Activated T-cell treated with anti-CD3 and anti-CD28 coated beads for 24 hours (primary cell): Measurements from ENCODE around the gene TOPAZ1.

Experiments used
- DNase-seq: peaks from one replicate; pipeline ENCODE4 v3.0.0-alpha.2; 2020; ENCODE audit warnings: low read depth

The TOPAZ1 gene

DNA sequence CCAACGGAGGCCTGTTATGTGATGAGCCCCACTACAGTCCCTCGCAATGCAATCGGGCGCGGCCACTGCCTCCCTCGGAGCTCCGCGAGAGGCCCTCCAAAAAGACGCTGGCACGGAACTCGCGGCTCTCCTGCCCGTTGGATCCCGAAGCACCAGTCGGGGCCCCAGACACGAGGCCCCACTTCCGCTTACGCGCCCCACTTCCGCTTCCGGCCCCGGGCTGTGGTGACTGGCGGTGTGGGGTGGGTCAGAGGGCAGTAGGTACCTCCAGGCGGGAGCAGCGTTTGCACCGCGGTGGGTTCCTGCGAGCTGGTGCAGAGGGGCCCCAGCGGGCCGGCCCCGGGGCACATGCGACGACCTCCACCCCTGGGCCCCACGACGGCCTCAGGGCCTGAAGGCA, at the start of gene TOPAZ1:
TOPAZ1 (plus strand) TSS at position 181 of the 400 bp plus-strand sequence; CDS start at position 349, 168 bp downstream.
- no peak for DNase-seq

DNA sequence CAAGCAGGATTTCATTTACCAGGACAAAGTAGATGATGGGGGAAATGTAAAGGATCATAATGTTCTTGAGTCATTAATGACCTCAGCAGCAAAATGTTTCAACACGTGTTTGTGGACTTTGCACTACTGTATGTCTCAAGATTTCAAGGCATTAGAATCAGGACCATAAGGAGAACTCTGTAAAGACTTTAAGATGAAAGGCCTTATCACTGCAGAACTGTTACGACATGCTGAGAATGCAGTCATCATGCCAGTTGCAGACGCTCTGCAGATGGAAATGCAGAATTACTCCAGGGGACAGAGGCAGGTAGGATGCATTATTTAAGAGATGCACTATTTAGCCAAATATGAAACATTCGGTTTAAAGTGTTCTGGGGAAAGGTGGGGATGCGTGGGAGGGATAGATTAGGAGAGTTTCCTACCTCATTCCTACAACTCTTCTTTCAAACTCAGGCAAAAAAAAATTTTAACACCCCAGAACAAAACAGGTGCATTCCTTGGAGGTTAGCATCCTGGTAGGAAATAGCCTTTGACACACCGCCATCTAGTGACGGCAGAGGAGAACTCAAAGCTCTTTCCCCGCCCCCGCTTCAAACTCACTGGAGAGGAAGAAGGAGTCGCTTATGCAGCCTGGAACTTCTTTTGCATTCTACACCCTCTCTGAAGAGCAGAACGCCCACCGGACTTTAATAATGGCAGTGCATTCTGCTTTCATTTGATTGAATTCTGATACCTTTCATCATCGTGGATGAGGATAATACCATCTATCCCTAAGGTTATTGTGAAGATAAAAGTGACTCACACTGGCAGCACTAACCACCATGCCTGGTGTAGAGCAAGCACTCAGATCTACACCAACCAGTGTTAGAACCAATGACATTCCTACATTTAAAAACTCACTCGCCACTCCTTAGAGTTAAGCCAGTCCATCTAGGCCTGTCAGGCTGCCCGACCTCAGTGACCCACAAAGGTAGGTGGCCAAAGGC, 43.1 kb upstream of the TOPAZ1 start:
- DNase-seq: peak; percentile 65

DNA sequence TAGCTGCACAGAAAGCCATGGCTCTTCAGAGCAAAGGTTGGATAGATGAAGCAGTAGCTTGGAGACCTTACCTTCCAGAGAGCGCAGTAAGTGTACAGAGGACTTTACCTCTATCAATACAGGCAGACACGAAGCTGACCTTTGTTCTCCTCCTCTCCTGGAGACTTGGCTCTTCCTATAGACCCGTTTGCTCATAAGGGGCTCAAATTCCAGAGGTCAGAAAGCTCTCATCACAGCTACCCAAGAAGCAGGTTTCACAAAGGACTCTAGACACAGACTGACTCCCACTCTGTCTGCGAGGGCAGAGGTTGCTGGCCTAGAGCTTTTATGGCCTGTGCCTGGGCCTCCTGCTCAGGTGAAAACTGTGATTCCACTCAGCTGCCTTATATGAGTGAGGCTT, 35.4 kb upstream of the TOPAZ1 start:
- DNase-seq: no peak

DNA sequence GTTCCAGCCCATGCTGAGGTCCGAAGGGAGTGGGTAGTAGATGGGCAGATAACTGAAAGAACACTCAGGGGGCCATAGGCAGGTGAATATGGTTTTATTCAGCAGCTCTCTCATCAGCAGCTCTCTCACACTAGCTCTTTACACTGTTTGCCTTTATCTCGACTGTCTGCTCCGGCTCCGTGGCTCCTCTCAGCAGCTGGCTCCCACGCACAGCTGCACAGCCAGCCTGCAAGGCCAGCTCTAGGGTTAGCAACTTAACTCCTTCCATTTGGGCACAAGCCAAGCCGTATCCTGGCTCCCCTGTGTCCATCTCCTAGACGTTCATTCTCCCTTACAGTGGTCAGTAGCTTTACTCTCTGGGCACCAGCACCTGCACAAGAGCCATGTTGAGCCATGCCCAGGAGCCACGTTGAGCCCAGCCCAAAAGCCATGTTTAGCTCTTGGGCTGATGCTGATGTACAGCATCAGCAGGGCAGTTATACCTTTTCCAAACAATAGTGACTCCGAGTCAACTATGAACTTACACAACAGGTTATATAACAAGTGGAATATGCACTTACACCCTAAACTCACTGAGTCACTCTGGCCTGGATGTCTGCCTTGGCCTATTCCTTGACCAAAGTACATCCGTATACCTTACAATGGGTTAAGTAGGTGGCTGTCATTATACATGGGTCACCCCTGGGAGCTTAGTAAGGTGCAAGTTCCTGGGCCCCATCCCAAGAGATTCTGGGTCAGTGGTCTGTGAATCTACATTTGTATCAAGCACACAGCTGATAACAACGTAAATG, 34.6 kb upstream of the TOPAZ1 start:
- no peak for DNase-seq

- DNase-seq: no peak
Measured at GRCh38 chr3:44208086-44208485, 33.6 kb upstream of the TOPAZ1 start.

DNA sequence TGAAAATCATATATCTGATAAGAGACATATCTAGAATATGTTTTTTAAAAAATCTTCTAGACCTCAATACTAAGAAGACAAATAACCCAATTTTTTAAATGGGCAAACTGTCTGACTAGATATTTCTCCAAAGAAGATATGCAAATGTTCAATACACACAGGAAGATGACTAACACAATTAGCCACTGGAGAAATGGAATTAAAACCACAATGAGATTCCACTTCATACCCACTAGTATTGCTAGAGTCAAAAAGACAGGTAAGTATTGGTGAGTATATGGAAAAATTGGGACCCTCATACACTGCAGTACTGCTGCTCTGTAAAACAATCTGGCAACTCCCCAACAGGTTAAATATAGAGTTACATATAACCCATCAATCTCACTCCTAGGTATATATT, 33.1 kb upstream of the TOPAZ1 start:
- DNase-seq: no peak

DNA sequence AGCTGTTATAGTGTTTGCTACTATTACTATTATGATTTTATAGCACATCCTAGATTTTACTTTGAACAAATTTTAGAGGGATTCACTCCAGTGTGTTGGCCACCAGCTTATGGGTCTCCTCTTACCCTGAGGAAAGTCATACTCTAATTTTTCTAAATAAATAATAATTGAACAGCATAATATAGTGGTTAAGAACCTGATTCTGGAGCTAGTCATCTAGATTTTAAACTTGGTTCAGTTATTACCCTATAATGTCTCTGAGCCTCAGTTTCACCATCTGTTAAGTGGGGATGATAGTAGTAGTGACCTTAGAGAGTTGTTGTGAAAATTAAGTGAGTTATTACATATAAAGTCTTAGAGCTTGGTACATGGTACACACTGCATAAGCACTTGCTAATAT, 30.7 kb upstream of the TOPAZ1 start:
- DNase-seq: no peak

DNA sequence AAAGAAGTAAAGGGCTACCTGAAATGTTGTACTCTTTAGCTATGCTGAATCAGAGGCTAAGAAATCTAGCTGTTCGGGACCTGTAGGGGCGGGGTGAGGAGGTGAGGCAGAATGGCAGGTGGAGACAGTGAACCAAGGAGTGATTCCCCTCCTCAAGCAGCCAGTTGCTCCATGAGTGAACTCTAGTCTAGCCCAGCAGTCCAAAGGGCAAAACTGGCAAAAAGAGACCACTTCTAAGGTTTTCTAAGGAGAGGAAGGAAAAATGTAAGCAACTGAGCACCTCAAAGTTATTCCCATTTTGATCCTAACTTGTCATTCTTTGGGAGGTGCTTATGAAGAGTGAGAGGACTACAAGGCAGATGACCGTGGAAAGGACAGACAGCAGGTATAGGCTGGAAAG, 19.3 kb upstream of the TOPAZ1 start:
- no peak for DNase-seq

DNA sequence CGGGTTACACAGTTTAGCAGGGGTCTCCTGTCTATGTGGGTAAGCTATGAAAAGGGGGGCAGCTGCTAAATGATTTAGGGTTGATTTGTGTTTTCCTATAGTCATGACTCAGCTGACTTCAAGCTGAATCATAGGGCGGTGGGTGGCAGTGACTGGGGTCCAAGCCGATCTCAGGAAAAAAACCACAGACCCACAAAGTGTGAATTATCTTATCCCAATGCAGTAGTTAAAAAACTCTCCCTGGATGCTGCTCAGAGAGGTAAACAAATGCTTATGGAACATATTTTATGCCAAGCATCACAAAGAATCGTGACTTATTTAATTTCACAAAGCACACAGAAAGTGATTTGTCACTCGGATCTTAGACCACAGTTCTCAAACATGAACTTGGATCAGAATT, 18.4 kb upstream of the TOPAZ1 start:
- DNase-seq: no peak

DNA sequence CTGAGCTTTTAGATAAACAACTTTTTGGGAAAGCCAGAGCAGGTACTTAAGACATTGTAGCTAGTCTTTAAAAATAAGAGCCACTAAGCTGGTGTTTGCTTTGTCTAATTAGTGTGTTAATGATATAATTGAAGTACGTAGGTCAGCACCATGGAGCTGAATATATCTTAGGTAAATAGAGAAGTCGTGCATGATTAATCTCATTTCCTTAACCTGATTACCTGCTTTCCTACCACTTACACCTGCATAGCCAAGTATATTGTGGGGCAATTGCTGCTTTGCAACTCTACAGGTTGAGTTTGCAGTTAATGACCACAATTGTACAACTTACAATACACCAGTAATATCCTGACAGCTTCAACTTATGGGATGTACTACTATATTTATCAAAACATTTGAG, 17.6 kb upstream of the TOPAZ1 start:
- DNase-seq: no peak

DNA sequence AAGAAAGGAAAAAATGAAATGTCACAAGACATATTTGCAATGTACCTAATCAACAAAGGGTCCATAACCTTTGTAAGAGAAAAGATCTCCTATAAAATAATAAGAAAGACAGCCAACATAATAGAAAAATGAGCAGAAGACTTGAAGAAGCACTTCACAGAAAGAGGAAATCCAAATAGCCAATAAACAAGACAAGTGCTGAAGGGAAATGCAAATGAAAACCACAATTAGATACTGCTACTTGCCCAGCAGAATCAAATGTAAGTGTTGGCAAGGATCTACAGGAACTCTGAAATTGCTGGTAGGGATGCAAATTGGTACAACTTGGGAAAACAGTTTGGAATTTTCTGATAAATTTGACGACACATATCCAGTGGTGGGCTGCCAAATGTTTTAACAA, 15.1 kb upstream of the TOPAZ1 start:
- no peak for DNase-seq

DNA sequence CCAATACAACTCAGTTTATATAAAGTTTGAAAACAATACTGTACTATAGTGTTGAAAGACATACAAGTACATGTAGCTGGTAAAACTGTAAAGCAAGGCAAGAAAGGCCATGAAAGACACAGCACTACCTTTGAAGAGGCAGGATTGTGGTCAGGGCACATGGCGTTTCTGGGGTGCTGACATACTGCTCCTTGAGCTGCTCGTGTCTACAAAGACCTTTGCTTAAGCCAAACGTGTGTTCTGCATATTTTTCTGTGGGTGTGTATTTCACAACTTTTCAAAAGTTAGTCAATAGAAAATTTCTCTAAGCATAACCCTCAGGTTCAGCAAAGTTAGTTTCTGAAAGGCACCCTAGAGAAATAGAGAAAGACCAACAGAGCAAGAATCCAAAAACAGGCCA, 14.1 kb upstream of the TOPAZ1 start:
- DNase-seq: no peak

- DNase-seq: no peak
Measured at GRCh38 chr3:44228900-44229299, 12.8 kb upstream of the TOPAZ1 start.

- no peak for DNase-seq
Measured at GRCh38 chr3:44232407-44232806, 9.3 kb upstream of the TOPAZ1 start.

- no peak for DNase-seq
Measured at GRCh38 chr3:44234648-44235268, 6.9 kb upstream of the TOPAZ1 start.

GRCh38 chr3:44235604-44236484, 5.8 kb upstream of the TOPAZ1 start:
- DNase-seq: peak; percentile 45

DNA sequence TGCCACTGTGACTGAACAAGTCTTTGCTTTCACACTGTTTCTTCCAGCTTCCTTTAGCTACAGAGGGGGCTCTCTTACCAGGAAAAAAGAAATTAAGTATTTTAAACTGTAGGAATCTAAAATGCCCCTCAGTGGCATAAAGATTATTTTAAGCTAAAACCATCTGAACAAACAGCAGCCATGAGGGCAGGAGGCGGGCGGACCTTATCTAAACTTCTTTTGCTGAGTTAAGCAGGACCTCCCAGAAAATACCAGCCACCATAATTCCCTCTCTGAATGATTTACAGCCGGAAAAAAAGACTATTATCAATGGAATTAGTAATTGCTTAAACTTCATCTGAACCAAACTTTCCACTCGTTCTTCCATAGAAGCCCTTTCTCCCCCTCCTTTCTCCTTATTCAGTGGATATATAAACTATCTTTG, 5.2 kb upstream of the TOPAZ1 start:
- DNase-seq: no peak

DNA sequence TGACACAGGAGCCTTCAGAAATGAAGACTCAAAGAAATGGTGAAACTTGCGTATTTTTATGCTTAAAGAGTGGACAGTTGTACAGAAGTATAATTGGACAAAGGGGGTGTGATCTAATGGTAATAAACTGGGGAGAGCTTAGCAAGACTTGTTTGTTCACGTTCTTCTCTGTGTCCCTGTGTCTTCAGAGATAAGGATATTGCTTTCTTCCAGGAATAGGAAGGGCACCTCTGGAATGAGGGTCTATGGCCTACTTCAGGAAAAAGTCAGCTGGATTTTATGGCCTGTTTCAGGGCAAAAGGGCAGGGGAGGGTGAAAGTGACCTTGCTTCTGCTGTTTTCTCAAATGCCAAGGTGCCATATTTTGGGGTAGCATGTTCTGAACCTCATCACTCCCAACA, 4.5 kb upstream of the TOPAZ1 start:
- DNase-seq: no peak

DNA sequence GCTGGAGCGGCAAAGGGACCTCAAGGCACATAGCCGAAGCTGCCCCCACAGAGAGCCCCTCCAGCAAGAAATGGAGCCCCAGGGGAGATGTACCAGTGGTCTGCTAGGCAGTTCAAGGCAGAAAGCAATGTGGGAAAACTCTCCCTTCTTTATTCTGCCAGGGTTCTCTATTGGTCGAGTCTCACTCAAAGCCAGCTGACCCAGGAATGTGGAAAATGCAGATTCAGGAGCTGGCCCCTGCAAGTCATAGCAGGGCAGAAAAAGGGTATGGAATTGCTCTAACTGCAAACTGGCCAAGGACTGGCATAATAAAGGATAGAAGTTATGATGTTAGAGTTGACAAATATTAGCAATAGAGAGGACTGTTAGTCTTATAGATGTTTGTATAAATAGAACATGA, 4.0 kb upstream of the TOPAZ1 start:
- DNase-seq: no peak

- no peak for DNase-seq
Measured at GRCh38 chr3:44238889-44239288, 2.8 kb upstream of the TOPAZ1 start.

DNA sequence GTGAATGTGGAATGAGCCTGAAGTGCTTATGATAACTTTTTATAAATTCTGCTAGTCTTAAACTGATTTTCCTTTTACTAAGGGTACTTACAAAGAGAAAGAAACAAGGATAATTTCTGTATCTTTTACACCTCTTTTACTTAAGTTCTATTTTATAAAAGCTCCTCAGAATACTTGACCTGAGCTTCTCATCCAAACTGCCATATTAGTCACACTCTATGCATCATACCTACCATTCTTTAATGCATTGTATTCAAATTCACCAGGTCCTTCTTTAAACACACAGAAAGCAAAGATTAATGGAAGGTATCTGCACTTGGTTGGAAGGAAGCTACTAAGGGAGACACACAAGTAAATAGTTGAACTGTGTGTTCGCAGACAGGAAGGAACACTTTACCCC, 1.6 kb upstream of the TOPAZ1 start:
- DNase-seq: no peak

DNA sequence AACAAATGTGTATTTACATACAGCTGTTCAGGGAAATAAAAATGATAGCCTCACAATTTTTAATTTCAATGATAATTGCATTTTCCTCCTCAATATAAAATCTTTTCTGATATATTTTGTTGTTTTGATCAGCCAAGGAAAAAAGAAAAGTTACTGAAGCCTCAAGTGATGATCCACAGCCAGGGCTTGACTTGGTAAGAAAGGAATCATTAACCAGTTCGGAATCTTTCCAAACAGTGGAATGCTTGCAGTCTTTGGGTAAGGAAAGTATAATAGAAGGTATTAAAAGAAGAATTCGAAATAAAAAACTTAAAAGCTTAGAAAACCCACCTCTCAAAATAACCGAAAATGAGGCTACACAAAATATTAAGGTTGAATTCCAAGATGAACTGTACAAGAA, 1.0 kb downstream of the TOPAZ1 start:
- no peak for DNase-seq
